HUDEP-2 (cell line): ENCODE data around the gene SELENOW.
"Not testable (repeated sequence)": the region's sequence is repeated elsewhere in the genome, so short reads cannot be mapped to it uniquely, and the experiment has no call there.

Experiments used
- DNase-seq, 76 experiments: peaks; one replicate each; lab custom pipeline; 2025; ENCODE audit not compliant: unreplicated experiment in 76 of 76; lab: John Stamatoyannopoulos, UW

SELENOW gene

GRCh38 chr19:47818221-47818620, 39.7 kb downstream of the SELENOW start:
- not testable (repeated sequence) for DNase-seq

GRCh38 chr19:47819858-47820257, 41.4 kb downstream of the SELENOW start:
- no peak for DNase-seq

GRCh38 chr19:47820410-47820809, 41.9 kb downstream of the SELENOW start:
- no peak for DNase-seq

DNA sequence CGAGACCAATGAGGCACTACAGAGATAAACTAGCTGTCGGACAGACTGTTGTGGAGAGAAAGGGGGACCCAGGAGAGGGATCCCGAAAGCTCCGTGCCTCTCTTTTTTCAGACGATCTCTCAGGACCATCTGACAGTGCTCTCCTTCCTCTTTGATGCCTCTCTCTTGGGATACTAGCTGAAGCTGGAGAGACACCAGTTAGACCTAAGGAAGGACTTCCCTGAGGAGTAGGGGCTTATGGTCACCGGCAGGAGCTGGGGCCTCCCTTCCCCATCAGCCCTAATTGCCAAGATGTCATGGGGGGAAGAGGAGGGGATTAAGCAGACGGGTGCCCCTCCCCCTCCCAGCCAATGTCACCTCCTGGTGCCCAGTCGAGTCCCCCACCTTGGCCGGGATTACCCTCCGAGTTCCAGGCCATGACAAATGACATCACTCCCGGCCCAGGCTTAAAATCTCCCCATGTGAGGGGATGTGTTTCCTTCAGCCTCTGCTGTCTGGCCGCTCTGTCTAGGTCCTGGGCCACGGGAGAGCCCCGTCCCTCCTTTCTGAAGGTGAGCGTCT, 43.0 kb downstream of the SELENOW start, which contains the start of gene CRX:
TSS of gene CRX (plus strand) at position 478 of the 561 bp plus-strand sequence. CDS start 12,507 bp downstream, outside the sequence.
- DNase-seq = no peak

- no peak for DNase-seq
Observed at GRCh38 chr19:47824396-47824795, 45.9 kb downstream of the SELENOW start.

- no peak for DNase-seq
Observed at GRCh38 chr19:47826800-47827199, 48.3 kb downstream of the SELENOW start.

DNA sequence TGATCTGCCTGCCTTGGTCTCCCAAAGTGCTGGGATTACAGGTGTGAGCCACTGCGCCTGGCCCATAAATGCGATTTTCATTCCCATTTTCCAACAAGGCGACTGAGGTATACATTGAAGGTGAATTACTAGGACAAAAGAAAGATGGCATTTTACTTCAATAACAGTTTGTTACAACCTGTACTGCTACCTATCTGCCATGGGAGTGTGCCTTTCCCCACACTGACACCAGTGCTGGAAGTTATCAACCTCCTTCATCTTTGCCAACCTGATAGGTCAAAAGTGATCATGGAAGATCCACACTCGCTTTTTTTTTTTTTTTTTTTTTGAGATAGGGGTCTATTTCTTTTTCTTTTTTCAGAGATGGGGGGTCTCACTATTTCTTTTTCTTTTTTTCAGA, 54.2 kb downstream of the SELENOW start:
- DNase-seq = no peak
